PFSK-1 (cell line): Measurements from ENCODE around the gene EGR2.
A peak's percentile ranks its signal among the peaks of the same experiment; 100 is the strongest.

ENCODE experiments used
- FOXP2 ChIP-seq: optimal IDR thresholded peaks from 2 replicates; pipeline ENCODE3; 2011; ENCODE audit warnings: borderline replicate concordance, control low read depth, inconsistent platforms; ENCODE audit not compliant: insufficient read depth; ENCODE audit errors: extremely low read length, extremely low read depth
- POLR2AphosphoS5 ChIP-seq: IDR thresholded peaks from 2 replicates; pipeline ENCODE4 v1.6.1; 2012; ENCODE audit warnings: low read depth, mild to moderate bottlenecking, control low read depth, low read length, moderate library complexity
- REST ChIP-seq, 2 experiments: IDR thresholded peaks; 2 replicates each; pipeline versions ENCODE4 v1.6.1 to v1.8.0; 2011 to 2012; ENCODE audit warnings: low read depth in 2 of 2, low read length in 2 of 2, control low read depth in 1 of 2, inconsistent platforms in 1 of 2, mild to moderate bottlenecking in 1 of 2, moderate library complexity in 1 of 2; ENCODE audit not compliant: insufficient read depth in 1 of 2
- SIN3A ChIP-seq: IDR thresholded peaks from 2 replicates; pipeline ENCODE4 v1.6.1; 2012; ENCODE audit warnings: mild to moderate bottlenecking, low read length, moderate library complexity, borderline replicate concordance; ENCODE audit not compliant: insufficient read depth
- TAF1 ChIP-seq: IDR thresholded peaks from 2 replicates; pipeline ENCODE4 v1.6.1; 2012; ENCODE audit warnings: low read length, control low read depth, borderline replicate concordance; ENCODE audit not compliant: insufficient read depth

Gene EGR2

GRCh38 chr10:62820586-62820985 is 4.4 kb upstream of the EGR2 start:
- TF ChIP-seq FOXP2 (no peak), SIN3A (no peak), REST (IDR thresholded peaks at IDR 0.05; ENCODE audit: insufficient read depth in 1 of 2, low read depth in 2 of 2, low read length in 2 of 2) (no peak), POLR2AphosphoS5 (no peak), TAF1 (no peak)

- TF ChIP-seq POLR2AphosphoS5 (no peak), REST (IDR thresholded peaks at IDR 0.05; ENCODE audit: insufficient read depth in 1 of 2, low read depth in 2 of 2, low read length in 2 of 2) (no peak), FOXP2 (no peak), TAF1 (no peak), SIN3A (no peak)
Measured at GRCh38 chr10:62819141-62819920, 3.2 kb upstream of the EGR2 start.

GRCh38 chr10:62818426-62819011 is 2.4 kb upstream of the EGR2 start:
- TF ChIP-seq FOXP2: no peak
- no peak for TF ChIP-seq SIN3A
- TF ChIP-seq TAF1: no peak
- TF ChIP-seq POLR2AphosphoS5: no peak
- no peak for TF ChIP-seq REST (IDR thresholded peaks at IDR 0.05; ENCODE audit: insufficient read depth in 1 of 2, low read depth in 2 of 2, low read length in 2 of 2)

- TF ChIP-seq SIN3A: no peak
- TF ChIP-seq FOXP2: peak; percentile 84
Measured at GRCh38 chr10:62817766-62818425, 1.7 kb upstream of the EGR2 start.

- TF ChIP-seq POLR2AphosphoS5 (no peak), FOXP2 (peak; percentile 22), SIN3A (peak; percentile 51; the same call in 1 of the 2 replicates), TAF1 (no peak), REST (IDR thresholded peaks at IDR 0.05; ENCODE audit: insufficient read depth in 1 of 2, low read depth in 2 of 2, low read length in 2 of 2) (no peak)
Measured at GRCh38 chr10:62817121-62817765, 1.1 kb upstream of the EGR2 start.
